Loucy (cell line): ENCODE data around the gene ADIPOQ.
"Not testable (repeated sequence)": the region's sequence is repeated elsewhere in the genome, so short reads cannot be mapped to it uniquely, and the experiment has no call there.

Experiments
- H2AFZ ChIP-seq: fragments of 200-600 bp; sonication (generic); 2 replicates; pipeline ENCODE4 v1.6.0; 2016; ENCODE audit warnings: antibody characterized with exemption, mild to moderate bottlenecking, low read length, moderate library complexity
- H3F3A ChIP-seq: fragments of 200-600 bp; 2 replicates; pipeline ENCODE4 v1.6.0; 2016; ENCODE audit warnings: antibody characterized with exemption, low read depth, mild to moderate bottlenecking
- H3K27me3 ChIP-seq: fragments of 200-600 bp; sonication (generic); 2 replicates; pipeline ENCODE4 v1.6.1; 2014; ENCODE audit warnings: low read length, mild to moderate bottlenecking; ENCODE audit not compliant: insufficient read depth, poor library complexity, severe bottlenecking
- H3K36me3 ChIP-seq: fragments of 200-600 bp; sonication (generic); 2 replicates; pipeline ENCODE4 v1.6.1; 2016; ENCODE audit warnings: low read length; ENCODE audit not compliant: insufficient read depth
- H3K4me1 ChIP-seq: fragments of 200-600 bp; sonication (generic); 2 replicates; pipeline ENCODE4 v1.5.1; 2014; ENCODE audit warnings: low read length, mild to moderate bottlenecking; ENCODE audit not compliant: insufficient read depth, poor library complexity, severe bottlenecking
- H3K4me2 ChIP-seq: fragments of 200-600 bp; sonication (generic); 2 replicates; pipeline ENCODE4 v1.6.0; 2014; ENCODE audit warnings: antibody characterized with exemption, low read length, low read depth, mild to moderate bottlenecking; ENCODE audit not compliant: poor library complexity, severe bottlenecking
- H3K4me3 ChIP-seq: fragments of 200-600 bp; sonication (generic); 2 replicates; pipeline ENCODE4 v1.5.1; 2014; ENCODE audit warnings: low read length, mild to moderate bottlenecking, mixed read lengths; ENCODE audit not compliant: poor library complexity, severe bottlenecking
- H3K79me2 ChIP-seq: fragments of 200-600 bp; sonication (generic); 2 replicates; pipeline ENCODE4 v1.6.1; 2014; ENCODE audit warnings: low read length; ENCODE audit not compliant: insufficient read depth
- H3K9ac ChIP-seq: fragments of 200-600 bp; sonication (generic); 2 replicates; pipeline ENCODE4 v1.6.0; 2014; ENCODE audit warnings: mild to moderate bottlenecking, low read depth, low read length, moderate library complexity; ENCODE audit not compliant: poor library complexity, severe bottlenecking
- H3K9me2 ChIP-seq: fragments of 200-600 bp; sonication (generic); replicated peaks from 2 replicates; pipeline ENCODE4 v1.6.1; 2016; ENCODE audit warnings: low read depth, low read length, mixed read lengths
- H3K9me3 ChIP-seq: fragments of 200-600 bp; sonication (generic); 2 replicates; pipeline ENCODE4 v1.6.1; 2014; ENCODE audit warnings: mild to moderate bottlenecking, antibody characterized with exemption, low read length, low read depth; ENCODE audit not compliant: insufficient read depth
- H4K20me1 ChIP-seq: fragments of 200-600 bp; sonication (generic); 2 replicates; pipeline ENCODE4 v1.6.0; 2014; ENCODE audit warnings: antibody characterized with exemption, low read length, mild to moderate bottlenecking; ENCODE audit not compliant: insufficient read depth, poor library complexity, severe bottlenecking
- EZH2phosphoT487 ChIP-seq: fragments of 200-600 bp; IDR thresholded peaks from 2 replicates; pipeline ENCODE4 v1.6.1; 2018; ENCODE audit warnings: antibody characterized with exemption, mild to moderate bottlenecking, moderate library complexity, borderline replicate concordance
- TF ChIP-seq, protein P1 (sequence below): fragments of 200-600 bp; sonication (generic); conservative IDR thresholded peaks from 2 replicates; pipeline ENCODE4 v1.5.1; 2014; ENCODE audit warnings: mild to moderate bottlenecking, antibody characterized with exemption, low read length

Gene ADIPOQ

DNA sequence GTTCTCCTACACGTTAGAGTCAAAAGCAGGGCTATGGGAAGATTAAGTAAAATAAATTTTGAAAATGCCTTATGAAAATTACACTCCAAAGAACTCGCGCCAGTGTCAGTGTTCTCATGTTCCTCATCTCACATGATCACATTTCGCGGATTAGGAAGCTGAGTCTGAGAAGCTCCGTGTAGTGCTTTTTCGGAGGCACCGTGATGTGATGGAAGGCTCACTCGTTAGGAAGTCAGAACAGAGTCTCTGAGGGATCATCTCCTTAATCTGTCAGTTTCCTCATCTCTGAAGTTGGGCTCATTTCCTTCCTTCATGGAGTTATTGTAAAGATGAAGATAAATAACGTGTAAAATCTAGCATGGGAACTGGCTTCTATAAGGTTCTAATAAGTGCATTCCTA is 3.2 kb downstream of the ADIPOQ start:
- H3F3A ChIP-seq: no peaks in the 10 kb centered on the region
- no peaks in the 10 kb centered on the region for H3K9me3 ChIP-seq
- H3K27me3 ChIP-seq: no peaks in the 10 kb centered on the region
- TF ChIP-seq, protein P1, sequence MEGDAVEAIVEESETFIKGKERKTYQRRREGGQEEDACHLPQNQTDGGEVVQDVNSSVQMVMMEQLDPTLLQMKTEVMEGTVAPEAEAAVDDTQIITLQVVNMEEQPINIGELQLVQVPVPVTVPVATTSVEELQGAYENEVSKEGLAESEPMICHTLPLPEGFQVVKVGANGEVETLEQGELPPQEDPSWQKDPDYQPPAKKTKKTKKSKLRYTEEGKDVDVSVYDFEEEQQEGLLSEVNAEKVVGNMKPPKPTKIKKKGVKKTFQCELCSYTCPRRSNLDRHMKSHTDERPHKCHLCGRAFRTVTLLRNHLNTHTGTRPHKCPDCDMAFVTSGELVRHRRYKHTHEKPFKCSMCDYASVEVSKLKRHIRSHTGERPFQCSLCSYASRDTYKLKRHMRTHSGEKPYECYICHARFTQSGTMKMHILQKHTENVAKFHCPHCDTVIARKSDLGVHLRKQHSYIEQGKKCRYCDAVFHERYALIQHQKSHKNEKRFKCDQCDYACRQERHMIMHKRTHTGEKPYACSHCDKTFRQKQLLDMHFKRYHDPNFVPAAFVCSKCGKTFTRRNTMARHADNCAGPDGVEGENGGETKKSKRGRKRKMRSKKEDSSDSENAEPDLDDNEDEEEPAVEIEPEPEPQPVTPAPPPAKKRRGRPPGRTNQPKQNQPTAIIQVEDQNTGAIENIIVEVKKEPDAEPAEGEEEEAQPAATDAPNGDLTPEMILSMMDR: no peak
- TF ChIP-seq EZH2phosphoT487: no peak
- H3K9ac ChIP-seq: no peak overlapping the region
- H3K79me2 ChIP-seq: no peaks in the 10 kb centered on the region
- no peaks in the 10 kb centered on the region for H4K20me1 ChIP-seq
- H3K4me3 ChIP-seq: no peak overlapping the region
- H3K4me1 ChIP-seq: no peaks in the 10 kb centered on the region
- H3K9me2 ChIP-seq: no peaks in the 10 kb centered on the region
- no peak overlapping the region for H2AFZ ChIP-seq
- H3K4me2 ChIP-seq: no peak overlapping the region
- no peaks in the 10 kb centered on the region for H3K36me3 ChIP-seq

DNA sequence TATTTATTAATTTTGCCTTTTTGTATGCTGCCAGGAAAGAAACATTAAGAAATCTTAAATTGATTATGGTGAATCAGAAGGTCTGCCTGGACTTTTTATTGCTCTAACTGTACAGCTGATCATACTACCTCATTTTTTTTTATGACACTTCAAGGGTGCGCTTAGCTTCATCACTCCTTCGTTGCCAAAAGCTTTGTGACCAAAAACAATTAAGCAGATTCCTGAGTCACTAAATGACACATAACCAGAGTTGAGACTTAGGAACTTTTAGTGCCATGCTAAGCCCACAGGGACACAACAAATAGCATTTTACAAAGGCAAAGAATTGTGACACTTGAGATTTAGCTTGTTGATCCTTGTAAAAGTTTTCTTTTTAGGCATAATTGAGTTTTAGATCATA is 4.9 kb downstream of the ADIPOQ start:
- H3K79me2 ChIP-seq: no peaks in the 10 kb centered on the region
- H3K9me3 ChIP-seq: no peaks in the 10 kb centered on the region
- TF ChIP-seq EZH2phosphoT487: no peak
- TF ChIP-seq, protein P1: no peak
- no peak overlapping the region for H3K9ac ChIP-seq
- no peak overlapping the region for H3K4me2 ChIP-seq
- no peaks in the 10 kb centered on the region for H3K27me3 ChIP-seq
- H2AFZ ChIP-seq: no peak overlapping the region
- H3K4me3 ChIP-seq: no peak overlapping the region
- no peaks in the 10 kb centered on the region for H3K4me1 ChIP-seq
- no peaks in the 10 kb centered on the region for H3F3A ChIP-seq
- H3K36me3 ChIP-seq: no peaks in the 10 kb centered on the region
- H3K9me2 ChIP-seq: no peaks in the 10 kb centered on the region
- no peaks in the 10 kb centered on the region for H4K20me1 ChIP-seq

DNA sequence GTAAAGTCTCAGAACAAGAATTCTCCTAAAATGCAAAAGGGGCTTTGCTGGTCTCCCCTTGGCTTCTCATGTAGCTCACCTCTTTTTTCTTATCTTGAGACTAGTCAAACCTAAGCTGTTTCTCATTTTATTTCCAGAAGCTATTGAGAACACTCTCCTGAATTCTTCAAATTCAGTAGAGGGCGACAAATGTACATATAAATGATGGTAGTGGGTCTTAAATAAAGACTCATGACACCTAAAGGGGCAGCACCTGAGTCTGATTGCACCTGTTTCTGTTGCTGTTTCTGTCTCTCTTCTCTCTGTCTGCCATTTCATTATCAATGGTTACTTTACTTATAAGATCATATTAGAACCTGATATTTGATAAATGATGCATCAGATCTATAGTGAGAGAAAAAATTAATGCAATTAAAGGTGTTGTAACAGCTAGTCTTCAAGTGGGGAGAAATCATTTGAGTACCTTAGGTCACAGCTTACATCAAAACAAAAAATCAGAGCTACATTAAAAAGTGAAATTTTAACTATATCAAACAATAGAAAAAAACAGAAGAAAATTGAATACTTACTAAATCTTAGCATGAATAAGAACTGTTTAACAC is 7.0 kb downstream of the ADIPOQ start:
- no peaks in the 10 kb centered on the region for H3K27me3 ChIP-seq
- no peak overlapping the region for H3K4me3 ChIP-seq
- H3K4me1 ChIP-seq: no peaks in the 10 kb centered on the region
- no peaks in the 10 kb centered on the region for H3K9me2 ChIP-seq
- H4K20me1 ChIP-seq: no peaks in the 10 kb centered on the region
- no peaks in the 10 kb centered on the region for H3K9me3 ChIP-seq
- H3K4me2 ChIP-seq: no peak overlapping the region
- TF ChIP-seq, protein P1: peak; percentile 86
- no peak for TF ChIP-seq EZH2phosphoT487
- no peak overlapping the region for H3K9ac ChIP-seq
- no peaks in the 10 kb centered on the region for H3K36me3 ChIP-seq
- H2AFZ ChIP-seq: no peak overlapping the region
- H3F3A ChIP-seq: no peaks in the 10 kb centered on the region
- H3K79me2 ChIP-seq: no peaks in the 10 kb centered on the region

DNA sequence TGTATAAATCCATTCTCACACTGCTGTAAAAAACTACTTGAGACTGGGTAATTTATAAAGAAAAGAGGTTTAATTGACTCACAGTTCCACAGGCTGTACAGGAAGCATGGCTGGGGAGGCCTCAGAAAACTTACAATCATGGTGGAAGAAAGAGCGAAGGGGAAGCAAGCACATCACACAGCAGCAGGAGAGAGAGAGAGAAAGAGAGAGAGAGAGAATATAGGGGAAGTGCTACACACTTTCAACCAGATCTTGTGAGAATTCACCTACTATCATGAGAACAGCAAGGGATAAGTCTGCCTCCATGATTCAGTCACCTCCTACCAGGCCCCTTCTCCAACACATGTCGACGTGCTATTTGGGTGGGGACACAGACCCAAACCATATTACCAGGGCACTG is 9.3 kb downstream of the ADIPOQ start:
- H3K9ac ChIP-seq, H3K9me2 ChIP-seq, H3K4me1 ChIP-seq, H3K36me3 ChIP-seq, H3K79me2 ChIP-seq, H4K20me1 ChIP-seq, H3K9me3 ChIP-seq, H3F3A ChIP-seq, H3K4me3 ChIP-seq, H3K27me3 ChIP-seq, H2AFZ ChIP-seq, H3K4me2 ChIP-seq: not testable (repeated sequence)
